22Rv1 (cell line): ENCODE data around the gene PIP5KL1.

Experiments
- H3K27ac ChIP-seq: fragments of 450-650 bp; 2 replicates; pipeline ENCODE4 v1.5.1; 2017
- ZFX ChIP-seq: fragments of 450-650 bp; IDR thresholded peaks from 2 replicates; pipeline ENCODE4 v1.6.1; 2017; ENCODE audit warnings: antibody characterized with exemption, borderline replicate concordance
- TF ChIP-seq, protein P1 (sequence below): fragments of 450-650 bp; IDR thresholded peaks from 2 replicates; pipeline ENCODE4 v1.5.1; 2017; ENCODE audit warnings: mild to moderate bottlenecking

Gene PIP5KL1

DNA sequence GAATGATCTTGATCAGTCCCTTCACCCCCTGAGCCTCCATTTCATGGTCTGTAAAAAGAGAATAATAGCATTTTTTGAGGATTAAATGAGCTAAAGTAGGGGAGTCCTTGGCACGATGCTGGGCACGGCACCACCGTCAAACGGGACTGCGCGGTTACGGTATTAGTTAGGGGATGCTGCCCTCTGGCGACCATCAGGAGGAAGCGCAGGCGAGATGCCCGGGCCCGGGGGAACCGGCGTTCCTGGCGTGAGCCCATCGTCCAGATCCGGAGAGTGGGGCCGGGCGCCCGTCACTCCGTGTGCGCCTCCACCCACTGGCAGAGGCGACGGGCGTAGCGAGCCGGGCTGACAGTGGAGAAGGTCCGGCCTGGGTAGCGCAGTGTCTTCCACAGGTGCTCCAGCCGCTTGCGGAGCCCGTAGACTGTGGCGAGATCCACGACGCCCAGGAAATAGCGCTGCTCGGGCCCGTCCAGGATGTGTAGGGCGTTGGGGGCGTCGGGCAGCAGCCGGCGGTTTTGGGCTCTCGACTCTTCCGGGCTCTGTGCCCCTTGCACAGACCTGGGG, 8.9 kb downstream of the PIP5KL1 start:
- TF ChIP-seq, protein P1, sequence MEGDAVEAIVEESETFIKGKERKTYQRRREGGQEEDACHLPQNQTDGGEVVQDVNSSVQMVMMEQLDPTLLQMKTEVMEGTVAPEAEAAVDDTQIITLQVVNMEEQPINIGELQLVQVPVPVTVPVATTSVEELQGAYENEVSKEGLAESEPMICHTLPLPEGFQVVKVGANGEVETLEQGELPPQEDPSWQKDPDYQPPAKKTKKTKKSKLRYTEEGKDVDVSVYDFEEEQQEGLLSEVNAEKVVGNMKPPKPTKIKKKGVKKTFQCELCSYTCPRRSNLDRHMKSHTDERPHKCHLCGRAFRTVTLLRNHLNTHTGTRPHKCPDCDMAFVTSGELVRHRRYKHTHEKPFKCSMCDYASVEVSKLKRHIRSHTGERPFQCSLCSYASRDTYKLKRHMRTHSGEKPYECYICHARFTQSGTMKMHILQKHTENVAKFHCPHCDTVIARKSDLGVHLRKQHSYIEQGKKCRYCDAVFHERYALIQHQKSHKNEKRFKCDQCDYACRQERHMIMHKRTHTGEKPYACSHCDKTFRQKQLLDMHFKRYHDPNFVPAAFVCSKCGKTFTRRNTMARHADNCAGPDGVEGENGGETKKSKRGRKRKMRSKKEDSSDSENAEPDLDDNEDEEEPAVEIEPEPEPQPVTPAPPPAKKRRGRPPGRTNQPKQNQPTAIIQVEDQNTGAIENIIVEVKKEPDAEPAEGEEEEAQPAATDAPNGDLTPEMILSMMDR, result peak; percentile 84
- TF ChIP-seq ZFX, result no peak
- no peak overlapping the region for H3K27ac ChIP-seq

DNA sequence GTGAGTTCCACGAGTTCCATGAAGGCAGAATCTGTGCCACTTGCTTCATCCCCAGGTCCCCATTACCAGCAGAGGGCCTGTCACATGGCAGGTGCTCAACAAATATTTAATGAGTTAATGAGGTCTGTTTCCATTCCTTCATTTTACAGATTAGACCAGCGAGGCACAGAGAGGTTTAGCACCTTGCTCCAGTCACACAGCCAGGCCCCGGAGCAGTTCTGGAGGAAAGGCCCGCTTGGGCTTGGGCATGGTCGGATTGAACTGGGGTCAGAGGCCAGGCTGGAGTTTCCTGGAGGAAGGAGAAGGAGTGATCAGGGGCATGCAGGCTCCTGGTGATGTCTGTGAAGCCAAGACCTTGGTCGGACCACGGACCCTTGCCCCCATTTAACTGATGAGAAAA, 9.8 kb downstream of the PIP5KL1 start:
- no peak overlapping the region for H3K27ac ChIP-seq
- TF ChIP-seq, protein P1, result no peak
- TF ChIP-seq ZFX, result no peak

DNA sequence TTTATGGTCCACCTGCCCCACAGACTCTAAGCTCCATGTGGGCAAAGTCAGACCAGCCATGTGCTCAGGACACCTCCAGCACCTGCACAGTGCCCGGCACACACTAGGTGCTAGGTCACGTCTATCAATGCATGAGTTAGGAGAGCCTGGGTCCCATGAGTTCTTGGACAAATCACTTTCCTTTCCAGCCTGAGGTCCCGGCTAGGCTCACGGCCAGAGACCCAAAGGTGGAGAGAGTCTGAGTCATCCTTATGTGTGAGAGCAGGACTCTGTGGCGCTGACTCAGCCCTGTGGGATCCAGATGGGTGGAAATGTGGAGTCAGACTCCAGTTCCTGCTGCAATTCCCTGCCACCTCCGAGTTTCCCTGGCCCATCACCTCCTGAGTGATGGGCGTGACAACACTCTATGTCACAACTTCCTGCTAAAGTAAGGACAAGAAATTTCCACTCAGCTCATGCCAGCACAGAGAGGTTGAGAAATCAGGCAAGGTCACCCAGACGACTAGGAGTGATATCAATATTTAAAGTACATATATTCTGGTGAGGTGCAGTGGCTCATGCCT, 11.2 kb downstream of the PIP5KL1 start:
- no peak overlapping the region for H3K27ac ChIP-seq

DNA sequence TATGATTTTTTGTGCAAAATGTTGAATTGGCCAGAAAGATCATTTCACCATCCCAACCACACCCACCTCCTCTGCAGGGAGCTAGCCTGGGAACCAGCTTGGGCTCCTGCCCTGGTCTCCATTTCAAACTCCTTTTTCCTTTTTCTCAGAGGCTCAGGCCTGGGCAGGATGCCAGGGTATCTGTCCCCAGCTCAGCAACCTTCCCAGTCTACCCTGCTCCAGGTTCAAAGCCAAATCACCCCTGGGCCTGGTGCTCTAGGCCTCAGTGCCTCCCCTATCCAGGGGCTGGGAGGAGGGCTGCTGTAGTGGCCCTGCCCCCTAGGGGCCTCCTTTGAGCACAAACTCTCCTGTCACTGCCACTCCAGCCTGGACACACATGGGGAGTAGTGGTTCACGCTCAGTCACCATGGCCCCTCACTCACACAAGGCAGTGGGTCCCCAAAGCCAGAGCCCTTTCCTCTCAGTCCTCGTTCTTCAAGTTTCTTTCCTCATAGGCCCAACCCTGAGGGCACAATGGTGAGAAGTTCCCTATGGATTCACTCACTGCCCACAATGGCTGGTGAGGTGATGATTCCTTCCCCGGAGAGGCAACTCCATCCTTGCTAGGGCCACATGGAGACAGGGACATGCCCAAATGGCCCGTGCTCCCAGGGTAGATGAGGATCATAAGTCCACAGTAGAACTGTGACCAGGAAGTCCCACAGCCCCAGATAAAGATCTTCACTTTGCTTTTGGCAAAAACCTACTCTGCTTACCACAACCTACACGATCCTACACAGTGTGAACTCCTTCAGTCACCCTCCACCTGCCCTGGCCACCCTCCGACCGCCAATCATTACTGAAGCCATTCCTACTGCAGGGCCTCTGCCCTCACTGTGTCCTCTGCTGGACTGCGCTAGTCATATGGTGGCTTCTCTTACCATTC, 12.1 kb downstream of the PIP5KL1 start:
- no peak overlapping the region for H3K27ac ChIP-seq
- no peak for TF ChIP-seq ZFX
- TF ChIP-seq, protein P1, result peak; percentile 33

More for the DNA sequence above, 11.2 kb downstream of the PIP5KL1 start:
- TF ChIP-seq, protein P1, result no peak
- TF ChIP-seq ZFX, result no peak

DNA sequence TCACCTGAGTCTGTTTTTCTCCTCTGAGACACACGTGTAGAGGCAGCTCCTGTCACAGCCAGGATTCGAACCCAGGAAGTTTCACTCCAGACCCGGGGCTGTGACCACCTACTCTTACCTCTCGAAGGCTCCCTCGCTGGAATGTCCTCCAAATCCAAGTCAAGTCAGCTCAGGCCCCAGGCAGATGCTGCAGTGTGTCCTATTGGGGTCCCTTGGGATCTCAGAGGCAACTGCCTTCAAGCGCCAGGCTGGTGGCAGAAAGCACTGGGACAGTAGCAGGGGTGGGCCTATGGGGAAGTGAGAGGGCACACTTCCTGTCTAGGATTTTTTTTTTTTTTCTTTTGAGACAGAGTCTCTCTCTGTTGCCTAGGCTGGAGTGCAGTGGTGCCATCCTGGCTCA, 13.0 kb downstream of the PIP5KL1 start:
- no peak for TF ChIP-seq ZFX
- TF ChIP-seq, protein P1, result no peak
- no peak overlapping the region for H3K27ac ChIP-seq

DNA sequence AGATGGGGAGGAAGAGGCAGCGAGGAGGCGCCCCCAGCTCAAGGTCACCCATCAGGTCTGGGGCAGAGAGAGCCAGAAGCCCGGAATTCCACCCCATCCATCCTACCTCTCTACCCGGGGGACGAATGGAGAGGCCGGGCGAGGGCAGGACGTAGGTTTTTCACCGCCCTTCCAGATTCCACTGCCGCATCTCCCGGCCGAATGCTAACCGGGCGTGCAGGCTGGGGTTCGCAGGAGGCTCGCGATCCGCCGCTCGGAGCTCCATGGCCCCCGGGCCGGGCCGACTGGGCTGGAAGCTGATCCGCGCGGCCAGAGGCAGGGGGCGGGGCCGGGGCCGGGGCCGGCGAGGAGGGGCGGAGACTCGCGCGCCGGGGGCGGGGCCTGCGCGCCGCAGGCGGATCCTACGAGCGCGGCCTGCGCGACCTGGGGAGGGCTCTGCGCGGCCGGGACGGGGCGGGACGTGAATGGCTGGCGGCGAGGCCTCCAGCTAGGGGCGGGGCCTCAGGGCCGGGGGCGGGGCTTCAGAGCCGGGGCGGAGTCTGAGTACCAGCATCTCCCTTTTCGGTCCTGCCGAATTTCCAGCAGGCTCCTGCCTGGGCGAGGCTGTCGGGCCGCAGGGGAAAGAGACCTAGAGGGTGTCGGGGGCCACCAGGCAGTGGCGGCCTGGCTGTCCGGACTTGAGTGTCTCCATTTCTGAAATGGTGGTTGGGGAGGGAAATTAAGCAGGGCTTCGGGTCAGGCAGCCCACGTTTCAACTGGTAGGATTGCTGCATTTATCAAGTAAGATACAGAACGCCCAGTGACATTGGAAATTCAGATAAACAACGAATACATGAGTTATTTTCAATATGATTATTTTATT, 13.6 kb downstream of the PIP5KL1 start, which contains the start of gene ST6GALNAC4:
Gene ST6GALNAC4 (minus strand): TSS at position 322 of the 862 bp plus-strand sequence. CDS start 622 bp downstream, outside the sequence.
- no peak for TF ChIP-seq ZFX
- TF ChIP-seq, protein P1, result no peak
- H3K27ac ChIP-seq, result 0 out of 2 replicates have a peak within 1 kb of the TSS, but pooled peaks have one; percentile 15
